Putamen (tissue), 1 donor: ENCODE measurements around the gene ATP6V0A1.
"Not testable (repeated sequence)": the region's sequence is repeated elsewhere in the genome, so short reads cannot be mapped to it uniquely, and the experiment has no call there.

Source experiments
- DNase-seq: peaks from one replicate; pipeline ENCODE4 v3.0.0-alpha.2; 2016; ENCODE audit warnings: low spot score

The ATP6V0A1 gene

DNA sequence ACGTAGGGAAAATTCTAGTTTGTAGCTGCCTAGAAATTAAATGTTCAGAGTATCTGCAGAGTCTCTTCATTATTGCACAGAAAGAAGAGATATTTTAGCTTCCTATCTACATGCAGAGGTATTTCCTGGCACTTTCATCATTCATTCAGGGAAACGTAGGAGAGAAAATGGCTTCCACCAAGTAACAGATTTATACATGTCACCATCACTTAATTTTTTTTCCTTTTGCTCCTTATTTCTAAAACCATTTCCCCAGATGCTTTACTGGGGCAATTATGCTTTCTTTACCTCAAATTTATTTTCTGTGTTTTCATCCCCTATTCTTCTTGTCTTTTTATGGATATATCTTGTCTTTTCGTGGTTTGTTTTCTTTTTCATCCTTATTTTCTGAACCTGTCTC is 18.5 kb downstream of the ATP6V0A1 start:
- DNase-seq, result no peak

DNA sequence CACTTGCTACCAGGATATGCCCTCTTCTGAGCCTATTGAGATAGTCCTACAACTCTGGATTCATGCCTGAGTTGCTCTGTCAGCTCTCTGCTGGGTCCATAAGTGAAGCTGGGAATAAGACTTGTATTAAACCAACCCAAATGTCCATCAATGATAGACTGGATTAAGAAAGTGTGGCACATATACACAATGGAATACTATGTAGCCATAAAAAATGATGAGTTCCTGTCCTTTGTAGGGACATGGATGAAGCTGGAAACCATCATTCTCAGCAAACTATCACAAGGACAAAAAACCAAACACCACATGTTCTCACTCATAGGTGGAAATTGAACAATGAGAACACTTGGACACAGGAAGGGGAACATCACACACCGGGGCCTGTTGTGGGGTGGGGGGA is 19.1 kb downstream of the ATP6V0A1 start:
- DNase-seq, result not testable (repeated sequence)

DNA sequence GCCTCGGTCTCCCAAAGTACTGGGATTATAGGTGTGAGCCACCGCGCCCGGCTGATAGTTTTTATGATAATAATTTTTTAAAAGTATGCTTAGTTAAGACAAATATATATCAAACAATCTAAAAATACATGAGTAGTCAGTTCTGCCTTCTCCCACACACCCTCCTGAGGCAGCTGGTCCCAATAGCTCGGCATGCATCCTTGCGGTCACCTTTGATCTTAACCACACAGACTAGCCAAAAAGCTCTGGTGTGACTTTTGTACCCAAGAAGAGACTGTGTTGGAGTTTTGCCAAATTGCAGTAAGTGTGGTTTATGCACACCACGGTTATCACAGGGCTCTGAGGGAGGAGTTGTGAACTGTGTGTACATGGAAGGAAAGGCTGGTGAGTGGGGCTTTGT is 25.6 kb downstream of the ATP6V0A1 start:
- DNase-seq, result no peak

DNA sequence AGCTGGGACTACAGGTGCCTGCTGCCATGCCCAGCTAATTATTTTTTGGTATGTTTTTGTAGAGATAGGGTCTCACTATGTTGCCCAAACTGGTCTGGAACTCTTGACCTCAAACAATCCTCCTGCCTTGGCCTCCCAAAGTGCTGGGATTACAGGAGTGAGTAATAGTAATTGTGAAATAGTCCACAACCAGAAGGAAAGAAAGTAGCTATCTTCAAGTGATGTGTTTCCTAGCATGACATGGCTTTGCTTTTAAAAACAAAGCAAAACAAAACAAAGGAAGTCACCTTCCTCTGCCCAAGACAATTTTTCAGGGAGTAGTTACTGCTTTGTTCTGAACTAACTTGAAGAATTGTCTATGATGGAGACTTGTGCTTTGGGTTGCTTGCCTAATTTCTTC is 27.0 kb downstream of the ATP6V0A1 start:
- DNase-seq, result no peak

DNA sequence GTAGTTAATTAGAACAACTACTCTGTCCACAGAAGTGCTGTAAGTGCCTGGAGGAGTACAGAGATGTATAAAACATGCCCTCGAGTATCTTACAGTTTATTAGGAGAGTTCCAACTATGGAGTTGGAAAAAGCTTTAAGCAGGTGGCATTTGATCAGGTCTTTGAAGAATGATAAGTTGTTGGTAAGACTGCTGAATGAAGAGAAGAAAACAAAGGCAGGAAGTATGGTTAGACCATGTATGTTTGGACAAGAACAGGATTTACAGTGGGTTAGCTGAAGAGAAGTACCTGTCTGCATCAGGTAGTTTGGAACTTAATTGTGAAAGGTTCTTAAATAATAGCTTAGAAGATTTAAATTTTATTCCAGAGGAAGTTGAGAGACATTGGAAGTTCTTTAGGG is 29.4 kb downstream of the ATP6V0A1 start:
- no peak for DNase-seq

DNA sequence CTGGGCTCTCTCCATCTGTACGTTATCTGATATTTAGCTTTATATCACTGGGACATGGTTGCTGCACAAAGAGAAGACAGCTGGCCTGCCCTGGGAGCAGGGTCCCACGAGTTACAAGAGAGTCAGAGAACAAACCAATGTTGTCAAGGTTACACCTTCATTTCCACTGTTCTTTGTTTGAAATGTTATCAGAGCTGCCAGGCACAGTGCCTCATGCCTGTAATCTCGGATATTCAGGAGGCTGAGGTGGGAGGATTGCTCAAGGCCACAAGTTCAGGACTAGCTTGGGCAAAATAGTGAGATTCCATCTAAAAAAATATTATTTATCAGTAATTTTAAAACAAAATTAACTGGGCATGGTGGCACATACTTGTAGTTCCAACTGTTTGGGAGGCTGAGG is 34.6 kb downstream of the ATP6V0A1 start:
- no peak for DNase-seq

DNA sequence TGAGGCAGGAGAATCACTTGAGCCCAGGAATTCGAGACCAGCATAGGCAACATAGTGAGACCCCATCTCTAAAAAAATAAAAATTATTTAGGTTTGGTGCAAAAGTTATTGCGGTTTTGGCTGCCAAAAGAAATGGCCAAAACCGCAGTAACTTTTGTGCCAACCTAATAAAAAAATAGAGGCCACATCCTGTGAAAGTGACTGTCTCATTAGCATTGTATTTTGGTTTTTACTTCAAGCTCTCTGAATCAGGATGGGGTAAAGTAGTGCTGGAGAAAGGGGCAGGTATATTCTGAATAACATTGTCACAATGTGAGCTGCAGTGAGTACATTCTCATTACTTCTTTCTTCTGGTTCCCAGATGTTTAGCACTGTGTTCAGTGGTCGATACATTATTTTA is 36.0 kb downstream of the ATP6V0A1 start:
- no peak for DNase-seq

DNA sequence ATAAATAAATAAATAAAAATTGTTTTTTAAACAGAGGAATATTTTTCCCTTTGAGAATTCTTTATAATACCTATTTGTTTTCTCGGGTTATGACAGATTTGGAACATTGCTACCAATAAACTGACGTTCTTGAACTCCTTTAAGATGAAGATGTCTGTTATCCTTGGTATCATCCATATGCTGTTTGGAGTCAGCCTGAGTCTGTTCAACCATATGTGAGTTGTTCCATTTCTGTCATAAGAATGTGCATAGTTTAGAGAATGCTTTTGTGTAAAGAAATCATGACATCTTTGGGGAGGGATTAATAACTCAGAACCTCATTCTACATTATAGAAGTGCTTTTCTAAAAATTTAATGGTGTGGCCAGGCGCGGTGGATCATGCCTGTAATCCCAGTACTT is 40.1 kb downstream of the ATP6V0A1 start:
- no peak for DNase-seq

DNA sequence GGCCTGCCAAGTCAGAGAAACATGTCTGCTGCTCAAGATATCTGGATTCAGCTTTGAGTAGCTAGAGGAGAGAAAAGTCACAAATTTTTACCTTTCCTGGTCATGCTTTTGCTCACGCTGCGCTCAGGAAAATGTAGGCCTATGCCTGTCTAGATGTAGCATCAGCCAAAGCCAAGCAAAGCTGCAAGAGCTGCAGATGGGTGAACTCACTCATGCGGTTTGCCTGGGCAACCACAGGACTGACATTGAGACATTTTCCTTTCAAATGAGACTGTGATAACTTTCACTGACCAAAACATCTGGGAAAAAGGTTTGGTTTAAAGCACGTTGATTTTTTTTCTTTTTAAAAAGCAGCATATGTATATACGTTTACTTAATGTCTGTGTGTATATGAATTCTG is 43.4 kb downstream of the ATP6V0A1 start:
- DNase-seq, result no peak

DNA sequence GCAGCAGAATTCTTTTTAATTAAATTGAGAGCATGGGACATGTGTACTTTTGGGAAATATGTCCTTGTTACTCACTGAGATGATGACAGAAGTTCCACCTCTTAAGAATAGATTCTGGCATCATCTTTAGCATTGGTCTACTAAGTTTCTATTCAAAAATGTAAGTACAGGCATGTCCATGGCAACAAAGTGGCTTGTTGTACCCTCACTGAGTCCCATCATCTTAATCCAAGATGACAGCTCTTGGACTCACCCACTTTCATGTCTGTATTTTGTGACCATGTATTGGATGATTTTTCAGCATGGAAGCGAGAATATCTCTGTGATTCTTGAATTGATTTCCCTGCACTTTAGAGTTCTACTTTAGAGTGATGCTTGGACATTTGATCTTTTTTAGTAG is 44.2 kb downstream of the ATP6V0A1 start:
- DNase-seq, result no peak

DNA sequence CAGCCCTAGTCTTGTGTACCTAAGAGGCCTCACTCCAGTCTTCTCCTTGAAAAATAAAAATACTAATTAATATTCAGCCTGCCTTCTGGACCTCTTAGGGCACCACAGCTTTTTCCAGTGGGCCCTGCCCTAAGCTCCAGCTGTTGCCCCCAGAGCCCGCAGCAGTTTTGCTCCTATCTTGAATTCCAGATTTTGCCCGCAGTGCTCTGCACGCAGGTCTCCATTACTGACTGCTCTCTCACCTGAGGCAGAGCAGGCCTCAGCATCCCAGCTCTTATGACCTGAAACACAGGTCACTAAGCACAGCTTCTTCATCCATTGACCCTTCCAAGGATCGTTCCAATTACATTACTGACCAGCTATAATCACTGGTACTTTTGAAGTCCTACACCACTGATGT is 49.0 kb downstream of the ATP6V0A1 start:
- DNase-seq, result no peak

DNA sequence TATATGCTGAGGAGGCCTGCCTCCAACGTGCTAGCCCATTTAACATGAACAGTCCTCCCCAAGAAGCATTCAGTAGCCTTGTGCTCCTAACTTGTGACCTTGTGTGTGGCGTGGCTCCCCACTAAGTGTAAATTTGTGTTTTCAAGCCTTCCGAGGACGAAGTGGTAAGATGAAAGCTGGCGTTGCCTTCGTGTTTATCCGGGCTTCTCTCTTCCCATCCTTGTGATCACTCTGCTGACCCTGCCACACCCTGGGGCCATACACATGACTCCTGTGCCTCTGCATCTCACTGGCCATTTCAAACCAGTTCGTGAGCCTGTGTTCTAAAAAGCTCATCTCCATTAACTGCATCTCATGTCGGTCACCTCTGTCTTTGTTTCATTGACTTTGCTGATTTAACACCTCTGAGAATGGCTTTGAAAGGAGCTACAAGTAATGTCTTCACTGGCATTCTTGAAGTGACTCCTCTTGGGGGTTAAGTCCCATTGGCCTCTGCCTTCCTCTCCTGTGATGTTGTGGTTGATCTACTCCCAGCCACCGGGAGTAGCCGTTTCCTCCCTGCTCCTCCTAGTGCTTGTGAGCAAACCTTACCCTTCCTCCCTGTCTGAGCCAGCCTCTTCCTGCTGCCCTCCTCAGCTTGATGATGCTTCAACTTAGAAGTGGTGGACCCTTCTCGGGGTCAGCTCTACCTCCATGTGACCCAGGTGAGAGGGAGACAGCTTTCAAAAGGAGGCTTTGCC is 49.9 kb downstream of the ATP6V0A1 start:
- no peak for DNase-seq

DNA sequence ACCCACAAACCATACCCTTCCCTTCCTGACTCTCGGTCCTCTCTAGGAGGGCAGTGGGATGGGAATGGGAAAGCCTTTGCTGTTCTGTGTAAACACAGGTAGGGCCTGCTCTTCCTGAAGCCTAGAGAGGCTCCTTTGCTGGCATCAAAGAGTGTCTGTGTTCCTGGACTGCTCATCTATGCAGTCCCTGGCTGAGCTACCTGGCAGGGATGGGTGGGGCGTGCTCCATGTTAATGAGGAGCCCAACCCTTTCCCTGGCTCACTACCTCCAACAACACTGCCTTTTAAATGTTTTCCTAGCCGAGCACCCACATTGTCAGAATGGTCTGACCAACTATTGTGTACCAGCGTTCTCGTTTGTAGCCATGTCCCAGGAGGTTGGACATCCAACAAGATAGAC is 50.7 kb downstream of the ATP6V0A1 start:
- DNase-seq, result no peak

DNA sequence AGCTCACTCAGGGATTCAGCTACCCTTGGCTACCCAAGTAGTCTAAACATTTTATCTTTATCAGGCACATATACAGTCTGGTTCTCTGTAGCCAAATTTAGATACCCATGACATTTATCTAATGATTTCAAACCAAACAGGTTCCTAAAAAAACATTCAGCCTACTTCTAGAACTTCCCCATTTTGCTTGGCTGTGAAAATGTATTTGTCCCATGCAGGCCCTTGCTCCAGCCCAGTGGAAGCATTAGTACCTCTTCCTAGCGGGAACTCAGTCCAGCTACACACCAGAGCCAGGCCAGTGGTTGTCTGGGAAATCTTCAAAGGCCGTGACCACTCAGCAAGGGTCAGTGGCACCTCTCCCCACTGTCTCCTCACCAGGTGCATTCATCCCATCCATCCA is 51.2 kb downstream of the ATP6V0A1 start:
- DNase-seq, result no peak

DNA sequence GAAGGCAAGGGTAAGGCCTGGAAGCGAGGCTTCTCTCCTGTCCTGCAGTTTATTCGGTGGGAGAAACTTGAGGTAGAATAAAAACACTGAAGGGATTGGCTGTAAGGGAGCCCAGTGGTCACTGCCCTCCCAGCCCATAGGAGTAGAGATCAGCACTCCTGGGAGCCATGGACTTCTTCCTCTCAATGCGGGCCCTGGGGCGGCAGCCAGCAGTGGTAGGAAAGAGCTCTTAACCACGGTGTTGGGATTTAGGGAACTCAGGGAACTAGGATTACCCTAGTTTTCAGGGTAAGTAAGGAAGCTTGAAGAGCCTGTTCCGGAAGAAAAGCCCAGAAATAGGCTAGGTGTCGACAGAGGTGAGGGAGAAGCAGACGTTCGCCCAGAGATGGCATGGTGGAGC is 53.6 kb downstream of the ATP6V0A1 start:
- no peak for DNase-seq

DNA sequence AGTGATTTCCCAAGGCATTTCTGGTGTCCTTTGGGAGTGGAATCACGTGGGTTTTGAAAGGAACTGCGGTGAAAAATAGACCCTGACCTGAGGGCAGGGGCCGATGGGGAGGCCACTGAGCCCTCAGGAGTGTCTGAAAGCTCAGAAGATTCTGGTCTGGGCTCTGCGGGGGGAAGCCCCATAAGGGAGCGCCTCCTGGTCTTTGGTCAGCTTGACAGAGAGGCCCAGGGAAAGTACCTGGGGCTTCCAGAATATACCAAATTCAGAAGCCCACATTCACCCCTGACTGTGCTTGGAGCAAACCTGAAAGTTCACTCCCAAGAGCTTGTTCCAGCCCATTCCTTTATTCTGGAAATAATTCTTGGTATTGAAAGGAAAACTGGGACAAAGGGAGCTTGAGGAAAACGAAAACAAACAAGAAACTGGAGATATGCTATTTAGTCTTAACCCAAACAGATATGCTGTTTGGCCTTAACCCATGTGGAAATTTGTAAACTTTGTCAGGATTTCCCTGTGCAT is 54.1 kb downstream of the ATP6V0A1 start:
- DNase-seq, result no peak

DNA sequence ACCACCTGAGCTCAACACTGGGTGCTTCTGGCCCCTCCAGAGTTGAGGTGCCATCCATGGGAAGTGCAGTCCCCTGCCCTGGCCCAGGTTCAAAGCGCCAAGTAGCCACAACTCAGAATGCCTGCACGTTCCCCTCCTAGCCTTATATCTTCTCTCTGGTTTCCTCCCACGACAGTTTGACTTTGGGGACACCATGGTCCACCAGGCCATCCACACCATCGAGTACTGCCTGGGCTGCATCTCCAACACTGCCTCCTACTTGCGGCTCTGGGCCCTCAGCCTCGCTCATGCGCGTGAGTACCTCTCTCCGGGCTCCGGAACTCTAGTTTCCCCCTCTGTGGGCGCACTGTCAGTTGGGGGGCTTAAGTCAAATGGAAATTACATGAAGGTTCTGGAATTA is 55.0 kb downstream of the ATP6V0A1 start:
- no peak for DNase-seq

DNA sequence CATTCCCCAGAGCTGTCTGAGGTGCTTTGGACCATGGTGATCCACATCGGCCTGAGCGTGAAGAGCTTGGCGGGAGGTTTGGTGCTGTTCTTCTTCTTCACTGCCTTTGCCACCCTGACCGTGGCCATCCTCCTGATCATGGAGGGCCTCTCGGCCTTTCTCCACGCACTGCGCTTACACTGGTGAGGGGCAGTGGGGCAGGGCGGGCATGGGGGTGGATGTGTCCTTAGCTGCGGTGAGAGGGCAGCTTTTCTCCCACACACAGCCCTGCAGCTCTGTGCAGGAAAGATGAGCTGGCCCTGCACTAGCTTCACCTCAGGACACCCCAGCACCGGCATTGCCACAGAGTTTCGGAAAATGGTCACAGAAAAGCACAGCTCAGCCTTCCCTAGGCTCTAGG is 55.6 kb downstream of the ATP6V0A1 start:
- DNase-seq, result no peak

DNA sequence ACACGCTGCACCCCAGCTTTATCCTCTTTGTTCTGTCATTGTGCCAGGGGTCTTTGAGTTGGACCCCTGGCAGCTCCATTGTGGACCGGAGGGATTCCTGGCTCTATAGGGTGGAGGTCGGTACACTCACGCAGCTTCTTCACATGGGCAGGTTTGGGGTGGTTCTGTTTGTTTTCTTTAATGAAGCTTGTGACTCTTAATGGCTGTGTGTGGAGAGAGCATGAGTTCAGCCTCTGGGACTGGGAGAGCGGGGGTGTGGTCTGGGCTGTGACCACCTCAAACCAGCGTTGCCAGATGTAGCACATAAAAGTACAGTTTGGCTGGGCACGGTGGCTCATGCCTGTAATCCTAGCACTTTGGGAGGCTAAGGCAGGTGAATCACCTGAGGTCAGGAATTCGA is 56.2 kb downstream of the ATP6V0A1 start:
- no peak for DNase-seq

DNA sequence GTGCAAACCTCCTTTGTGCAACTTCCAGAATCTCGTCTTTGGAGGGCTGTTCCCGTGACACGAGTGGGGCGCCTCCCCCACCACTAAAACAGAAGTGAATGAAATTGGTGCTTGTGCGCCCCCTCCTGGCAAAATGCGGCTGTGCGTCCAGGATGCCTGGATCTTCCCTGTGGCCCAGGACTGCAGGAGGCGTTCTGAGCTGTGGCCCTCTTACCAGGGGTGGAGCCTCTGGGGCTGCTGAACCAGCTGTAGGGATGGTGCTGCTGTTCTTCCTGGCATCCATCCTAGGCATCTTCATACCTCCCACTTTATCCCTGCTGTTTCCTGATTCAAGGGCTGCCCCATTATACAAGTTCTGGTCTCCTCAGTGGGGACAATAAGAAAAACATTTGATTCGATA is 58.8 kb downstream of the ATP6V0A1 start:
- peak; percentile 63 for DNase-seq

DNA sequence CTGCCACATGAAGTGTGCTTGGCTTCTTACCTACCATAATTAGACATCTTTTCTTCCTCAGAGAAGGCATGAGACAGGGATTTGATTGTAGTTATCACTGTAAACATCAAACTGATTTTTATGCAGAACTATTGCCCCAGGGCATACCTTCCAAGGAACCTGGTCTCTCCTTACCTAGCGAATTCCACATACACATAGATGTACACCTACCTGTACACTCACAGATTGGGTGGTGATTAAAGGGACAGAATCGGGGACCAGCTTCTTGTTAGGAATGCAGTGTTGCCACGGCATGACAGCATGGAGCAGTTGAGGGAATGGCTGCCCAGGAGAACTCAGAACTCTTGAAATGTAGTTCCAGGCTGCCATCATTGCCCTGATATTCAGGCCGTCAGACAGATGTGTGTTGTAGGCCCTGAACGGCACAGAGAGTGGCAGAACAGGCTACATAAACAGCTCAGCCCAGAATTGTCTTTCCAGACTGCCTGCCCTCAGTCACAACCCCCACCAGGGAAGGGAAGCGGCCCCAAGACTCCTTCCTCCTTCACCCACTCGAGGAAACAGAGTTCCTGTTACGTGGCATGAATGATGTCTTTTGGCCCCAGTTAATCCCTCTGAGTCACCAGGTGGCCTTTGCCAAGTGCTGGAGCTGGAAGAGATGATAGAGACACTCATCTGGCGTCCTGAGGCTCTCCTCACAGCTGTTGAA is 59.5 kb downstream of the ATP6V0A1 start:
- no peak for DNase-seq

DNA sequence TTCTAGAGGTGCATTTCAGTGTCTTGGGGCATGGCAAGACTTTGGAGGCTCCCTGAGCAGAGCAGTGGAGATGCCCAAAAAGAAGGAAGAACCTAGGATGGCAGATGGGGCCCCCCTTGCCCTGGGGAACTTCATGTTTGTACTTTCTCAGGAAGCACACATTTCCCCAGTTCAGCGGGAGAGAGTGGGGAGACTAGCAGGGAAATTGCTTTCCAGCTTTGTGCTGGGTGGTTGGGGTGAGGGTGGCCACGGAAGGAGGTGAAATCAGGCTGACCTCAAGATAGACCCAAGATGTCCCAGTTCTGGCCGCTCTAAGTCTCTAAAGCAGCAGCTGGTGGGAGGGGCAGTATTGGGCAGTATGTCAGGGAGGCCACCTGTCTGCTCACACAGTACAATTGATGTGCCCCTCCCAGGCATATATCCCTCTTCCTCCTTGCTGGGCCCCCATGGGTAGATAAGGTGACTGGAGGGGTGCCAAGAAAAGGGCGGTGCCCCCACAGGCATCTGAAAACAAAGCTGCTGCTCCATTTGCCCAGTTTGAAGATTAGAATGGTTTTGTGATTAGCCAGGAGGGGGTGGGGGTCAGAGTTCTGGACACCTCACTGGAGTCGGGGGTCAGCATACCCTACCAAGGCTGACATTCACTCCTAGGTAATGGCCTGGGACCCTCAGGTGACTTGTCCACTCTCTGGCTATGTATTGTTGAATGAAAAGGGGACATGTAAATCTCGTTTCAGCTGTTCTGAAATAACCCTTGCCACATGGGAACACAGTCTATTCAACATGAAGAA is 60.3 kb downstream of the ATP6V0A1 start:
- DNase-seq, result no peak
